Measurements from ENCODE around the gene DECR2.

GRCh38 chr16:367333-367903 lies 34.3 kb upstream of the DECR2 start:
- TF ChIP-seq, protein P1, sequence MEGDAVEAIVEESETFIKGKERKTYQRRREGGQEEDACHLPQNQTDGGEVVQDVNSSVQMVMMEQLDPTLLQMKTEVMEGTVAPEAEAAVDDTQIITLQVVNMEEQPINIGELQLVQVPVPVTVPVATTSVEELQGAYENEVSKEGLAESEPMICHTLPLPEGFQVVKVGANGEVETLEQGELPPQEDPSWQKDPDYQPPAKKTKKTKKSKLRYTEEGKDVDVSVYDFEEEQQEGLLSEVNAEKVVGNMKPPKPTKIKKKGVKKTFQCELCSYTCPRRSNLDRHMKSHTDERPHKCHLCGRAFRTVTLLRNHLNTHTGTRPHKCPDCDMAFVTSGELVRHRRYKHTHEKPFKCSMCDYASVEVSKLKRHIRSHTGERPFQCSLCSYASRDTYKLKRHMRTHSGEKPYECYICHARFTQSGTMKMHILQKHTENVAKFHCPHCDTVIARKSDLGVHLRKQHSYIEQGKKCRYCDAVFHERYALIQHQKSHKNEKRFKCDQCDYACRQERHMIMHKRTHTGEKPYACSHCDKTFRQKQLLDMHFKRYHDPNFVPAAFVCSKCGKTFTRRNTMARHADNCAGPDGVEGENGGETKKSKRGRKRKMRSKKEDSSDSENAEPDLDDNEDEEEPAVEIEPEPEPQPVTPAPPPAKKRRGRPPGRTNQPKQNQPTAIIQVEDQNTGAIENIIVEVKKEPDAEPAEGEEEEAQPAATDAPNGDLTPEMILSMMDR (conservative IDR thresholded peaks at IDR 0.05) = no peak
- no peak for TF ChIP-seq ZFX (IDR thresholded peaks at IDR 0.05)

Data from C4-2B (cell line).